Sigmoid colon (tissue), 7 donors: ENCODE measurements around the gene EXOC3L1. TPM values are rescaled to one million over a fixed set of nuclear protein-coding genes. Genes with fewer than 3 reads are reported as not detected.

ENCODE experiments used
- DNase-seq: peaks from one replicate; pipeline ENCODE4 v3.0.0-alpha.2; 2019
- H3K27ac ChIP-seq, 4 donors: fragments of 200-600 bp; sonication (generic); one replicate each; pipeline ENCODE4 v1.5.1; 2016 to 2019; ENCODE audit warnings: mild to moderate bottlenecking in 1 of 4
- H3K27me3 ChIP-seq, 3 donors: fragments of 200-600 bp; sonication (generic); one replicate each; pipeline ENCODE4 v1.5.1; 2019; ENCODE audit warnings: mild to moderate bottlenecking in 1 of 3
- H3K36me3 ChIP-seq, 4 donors: fragments of 200-600 bp; sonication (generic); one replicate each; pipeline ENCODE4 v1.5.1; 2016 to 2019
- H3K4me1 ChIP-seq, 4 donors: fragments of 200-600 bp; sonication (generic); one replicate each; pipeline ENCODE4 v1.5.1; 2017 to 2019
- H3K4me3 ChIP-seq, 4 donors: fragments of 200-600 bp; sonication (generic); one replicate each; pipeline ENCODE4 v1.5.1; 2017 to 2019; ENCODE audit warnings: mild to moderate bottlenecking in 2 of 4, moderate library complexity in 1 of 4
- H3K9me3 ChIP-seq, 4 donors: fragments of 200-600 bp in 3 of 4; sonication (generic) in 3 of 4; one replicate each; pipeline versions ENCODE4 v1.5.1 to v1.6.1; 2013 to 2019
- CTCF ChIP-seq, 4 experiments: fragments of 450-650 bp in 3 of 4; fragments of 200-600 bp in 1 of 4; IDR thresholded peaks; one replicate each; pipeline ENCODE4 v1.5.1; 2016 to 2019; ENCODE audit warnings: antibody characterized with exemption in 4 of 4, mild to moderate bottlenecking in 3 of 4, moderate library complexity in 2 of 4
- EP300 ChIP-seq, 4 donors: sonication (generic); formaldehyde crosslinking; IDR thresholded peaks; one replicate each; pipeline ENCODE4 v1.6.1; 2017; ENCODE audit warnings: antibody characterized with exemption in 4 of 4
- POLR2A ChIP-seq, 2 donors: fragments of 450-650 bp; IDR thresholded peaks; one replicate each; pipeline ENCODE4 v1.6.1; 2016; ENCODE audit warnings: antibody characterized with exemption in 2 of 2, mild to moderate bottlenecking in 2 of 2, moderate library complexity in 2 of 2
- POLR2AphosphoS5 ChIP-seq, 4 donors: sonication (generic); formaldehyde crosslinking; IDR thresholded peaks; one replicate each; pipeline ENCODE4 v1.6.1; 2017; ENCODE audit warnings: antibody characterized with exemption in 4 of 4
- WGBS, 2 donors: extraction: QIAGEN DNeasy Blood & Tissue Kit; methylation state at CpG; one replicate each; pipeline ENCODE4 v1.1.7; 2013; 5-methylcytosine and 5-hydroxymethylcytosine counted together
- intact Hi-C: fragments of 100-400 bp; cut with DNase I; formaldehyde crosslinking; loops from one replicate; pipeline ENCODE4 v1.15.1; 2023
- polyA plus RNA-seq, 3 donors: library from polyadenylated mRNA; stranded (reverse); fragments of 200-250 nt; gene quantifications; one replicate each; pipeline ENCODE4 v1.2.3, GENCODE V29; 2013
- total RNA-seq, 4 donors: library from RNA; depleted of rRNA; stranded (reverse); fragments of >200 nt; gene quantifications; one replicate each; pipeline ENCODE4 v1.1.0, GENCODE V29; 2016
- donor health status: healthy with polysubstance abuse.
- donor health status: Bipolar disorder and iron deficiency.
- donor health status: healthy.

EXOC3L1 gene
- total and polyA plus RNA-seq, 7 donors = 1.1 to 8.4 (median 2.5) TPM

- H3K36me3 ChIP-seq = no peaks in the 10 kb centered on the region
- TF ChIP-seq POLR2A (IDR thresholded peaks at IDR 0.05) (no peak), CTCF (IDR thresholded peaks at IDR 0.05) (peak in 1 of 4 experiments; percentile 4)
- no peaks in the 10 kb centered on the region for H3K27me3 ChIP-seq
- peak overlapping the region in 2 of 4 donors; percentile 2 to 73 for H3K4me3 ChIP-seq
- intact Hi-C loops = loop anchor here (1.0 kb wide), 2 partner anchors 30 to 207 kb away; no protein-coding TSS in a partner anchor
- no peak overlapping the region for H3K27ac ChIP-seq
- peaks cover 0 to 38% (median 31%) of the 10 kb centered on the region in 4 donors for H3K4me1 ChIP-seq
- no peaks in the 10 kb centered on the region for H3K9me3 ChIP-seq
- WGBS, 2 donors = 8 to 11% methylated on average over 12 of the region's 12 CpGs
- DNase-seq = no peak
Observed at GRCh38 chr16:67185651-67186134, 4.2 kb downstream of the EXOC3L1 start.

- no peaks in the 10 kb centered on the region for H3K36me3 ChIP-seq
- peak overlapping the region in 3 of 4 donors; percentile 68 to 79 (median 73) for H3K4me3 ChIP-seq
- no peak for TF ChIP-seq POLR2A (IDR thresholded peaks at IDR 0.05)
- TF ChIP-seq POLR2AphosphoS5 (IDR thresholded peaks at IDR 0.05) = peak in 2 of 4 donors; percentile 56 to 65
- peak; percentile 76 to 85 (median 82) for TF ChIP-seq CTCF (IDR thresholded peaks at IDR 0.05)
- intact Hi-C loops = loop anchor here (1.0 kb wide), 2 partner anchors 30 to 207 kb away; no protein-coding TSS in a partner anchor
- H3K27ac ChIP-seq = peak overlapping the region; percentile 91 to 96 (median 94)
- no peaks in the 10 kb centered on the region for H3K9me3 ChIP-seq
- 14 to 15% methylated on average over 43 of the region's 43 CpGs for WGBS, 2 donors
- peaks cover 0 to 38% (median 31%) of the 10 kb centered on the region in 4 donors for H3K4me1 ChIP-seq
- DNase-seq = peak; percentile 96
- H3K27me3 ChIP-seq = no peaks in the 10 kb centered on the region
Observed at GRCh38 chr16:67184995-67185650, 4.8 kb downstream of the EXOC3L1 start.

GRCh38 chr16:67184453-67184994, 5.4 kb downstream of the EXOC3L1 start:
- peak overlapping the region; percentile 91 to 96 (median 94) for H3K27ac ChIP-seq
- no peaks in the 10 kb centered on the region for H3K9me3 ChIP-seq
- intact Hi-C loops = no loop called here
- WGBS, 2 donors = 6 to 8% methylated on average over 59 of the region's 59 CpGs
- no peaks in the 10 kb centered on the region for H3K27me3 ChIP-seq
- peak overlapping the region; percentile 68 to 79 (median 73) for H3K4me3 ChIP-seq
- DNase-seq = no peak
- H3K4me1 ChIP-seq = peaks cover 0 to 38% (median 31%) of the 10 kb centered on the region in 4 donors
- TF ChIP-seq POLR2A (IDR thresholded peaks at IDR 0.05) (no peak), EP300 (IDR thresholded peaks at IDR 0.05) (no peak), CTCF (IDR thresholded peaks at IDR 0.05) (no peak), POLR2AphosphoS5 (IDR thresholded peaks at IDR 0.05) (no peak)
- no peaks in the 10 kb centered on the region for H3K36me3 ChIP-seq

- Histone ChIP-seq H3K9me3 (no peaks in the 10 kb centered on the region), H3K27me3 (no peaks in the 10 kb centered on the region), H3K4me1 (peaks cover 0 to 39% (median 32%) of the 10 kb centered on the region in 4 donors), H3K4me3 (peak within 1 kb of the TSS; percentile 68 to 79 (median 73)), H3K27ac (peak within 1 kb of the TSS; percentile 91 to 96 (median 94)), H3K36me3 (no peaks in the 10 kb centered on the region)
- no peak for TF ChIP-seq CTCF (IDR thresholded peaks at IDR 0.05)
- peak in 1 of 2 donors; percentile 41 for TF ChIP-seq POLR2A (IDR thresholded peaks at IDR 0.05)
- peak; percentile 45 to 83 (median 67) for TF ChIP-seq POLR2AphosphoS5 (IDR thresholded peaks at IDR 0.05)
- peak in 2 of 4 donors; percentile 41 to 55 for TF ChIP-seq EP300 (IDR thresholded peaks at IDR 0.05)
- 0% methylated on average over 77 of the region's 77 CpGs for WGBS, 2 donors
- intact Hi-C loops = loop anchor here (1.0 kb wide), 1 partner anchor 61 kb away; no protein-coding TSS in a partner anchor
- DNase-seq = peak; percentile 98
Observed at GRCh38 chr16:67183627-67184452, 6.1 kb downstream of the EXOC3L1 start, which contains the start of gene MATCAP1. Gene MATCAP1 (minus strand): TSS chr16:67183963. CDS start chr16:67180610, 3,353 bp downstream.
